GM21786 (cell line): ENCODE results near the gene TMEFF1.

Source experiments
- ATAC-seq: cut with Tn5 transposase; IDR thresholded peaks from one replicate; pipeline ENCODE4 v1.9.1; 2021; ENCODE audit not compliant: unreplicated experiment

The TMEFF1 gene

DNA sequence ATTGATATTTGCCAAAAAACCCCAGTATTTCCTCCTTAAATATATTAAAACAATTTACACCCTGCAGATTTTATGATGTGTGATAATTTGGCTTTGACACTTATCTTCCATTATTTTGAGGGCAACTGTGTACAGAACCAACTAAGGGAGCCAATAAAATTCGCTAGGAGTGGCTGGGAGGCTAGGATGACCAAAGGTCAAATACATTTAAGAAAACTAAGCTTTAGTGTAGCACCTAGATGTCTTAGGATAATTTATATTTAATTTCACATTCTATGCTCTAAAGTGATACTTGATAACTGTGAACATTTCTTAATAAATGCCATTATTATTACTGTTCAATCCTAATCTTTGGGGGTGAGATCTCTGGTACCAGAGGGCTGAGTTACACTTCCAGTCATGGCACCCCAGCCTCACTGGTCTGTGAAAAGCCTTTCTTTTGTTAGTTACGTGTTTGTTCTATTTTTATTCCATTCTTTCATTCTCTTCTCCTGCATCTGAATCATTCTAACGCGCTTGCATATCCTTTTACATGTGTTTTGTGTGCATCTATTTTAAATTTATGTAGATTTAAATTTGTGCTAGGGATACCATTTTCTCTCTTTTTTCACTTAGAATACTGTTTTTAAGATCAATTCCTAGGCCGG is 26.9 kb upstream of the TMEFF1 start:
- ATAC-seq: no peak

DNA sequence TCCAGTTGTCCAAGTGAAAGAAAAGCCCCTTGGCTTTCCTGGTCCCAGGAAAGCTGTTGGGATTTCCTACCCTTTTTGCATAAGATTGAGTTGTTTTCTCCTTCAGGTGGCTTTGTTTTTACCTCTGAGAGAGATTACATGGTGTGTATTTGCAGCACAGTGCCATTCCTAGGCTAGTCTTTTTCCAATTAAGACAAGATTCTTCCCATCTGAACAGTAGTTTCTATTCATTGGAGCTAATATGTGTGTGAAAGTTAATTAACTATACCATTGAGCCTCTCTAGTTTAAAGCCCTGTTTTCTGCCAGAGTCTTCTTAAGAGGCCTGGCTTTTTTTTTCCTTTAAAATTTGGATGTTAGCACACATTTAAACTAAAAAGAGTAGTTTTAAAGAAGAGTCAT is 25.9 kb upstream of the TMEFF1 start:
- no peak for ATAC-seq

DNA sequence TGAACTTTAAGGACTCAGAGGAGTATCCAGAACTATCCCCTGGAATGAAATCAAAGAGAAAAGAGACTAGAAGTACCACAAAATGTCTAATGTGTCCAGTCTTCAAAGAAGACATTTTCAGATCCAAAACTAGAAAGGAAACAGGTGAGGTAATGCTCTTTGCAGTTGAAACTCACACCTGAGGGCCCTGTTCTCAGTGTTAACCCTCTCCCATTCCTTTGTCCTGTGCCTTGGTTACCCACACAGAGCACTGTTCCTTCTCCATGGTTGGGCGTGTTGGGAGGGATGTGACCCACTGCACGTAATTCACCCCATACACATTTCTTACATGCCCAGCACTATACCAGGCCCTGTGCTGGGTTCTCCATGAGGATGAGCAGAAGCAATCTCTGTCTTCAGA is 24.7 kb upstream of the TMEFF1 start:
- no peak for ATAC-seq

DNA sequence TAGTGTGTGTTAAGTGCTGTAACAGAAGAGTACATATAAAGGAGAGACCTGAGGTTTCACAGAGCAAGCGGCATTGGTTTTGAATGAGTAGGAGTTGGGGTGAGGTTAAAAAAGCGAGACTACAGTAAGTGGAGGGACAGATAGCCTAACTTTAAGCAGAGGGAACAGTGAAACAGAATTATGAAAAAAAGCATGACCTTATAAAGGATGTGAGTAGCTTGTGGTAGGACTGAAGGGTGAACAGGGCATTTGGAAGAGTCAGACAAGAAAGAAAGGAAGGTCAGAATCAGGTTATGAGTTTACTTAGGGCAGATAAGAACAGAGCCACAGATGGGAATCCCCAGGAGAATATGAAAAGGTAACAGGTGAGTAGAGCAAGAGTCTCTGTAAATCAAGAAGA is 23.5 kb upstream of the TMEFF1 start:
- ATAC-seq: peak; percentile 47

DNA sequence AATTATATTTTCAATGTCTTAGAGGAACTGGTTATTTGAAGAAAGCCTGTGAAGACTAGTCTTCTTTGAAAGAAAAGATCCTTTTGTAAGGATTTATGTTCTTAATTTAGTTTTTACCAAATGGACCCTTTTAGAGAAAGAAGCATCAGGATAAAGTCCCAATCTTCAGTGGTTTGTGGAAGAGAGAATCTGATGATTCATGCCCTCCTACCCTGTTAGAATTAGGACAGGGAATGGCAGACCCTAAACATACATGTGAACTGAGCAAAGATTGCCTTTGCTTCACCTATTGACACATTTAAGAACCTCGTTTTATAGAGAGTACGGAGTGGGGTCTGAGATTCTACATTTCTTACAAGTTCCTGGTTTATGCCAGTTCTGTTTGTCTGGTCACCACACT is 20.1 kb upstream of the TMEFF1 start:
- no peak for ATAC-seq

DNA sequence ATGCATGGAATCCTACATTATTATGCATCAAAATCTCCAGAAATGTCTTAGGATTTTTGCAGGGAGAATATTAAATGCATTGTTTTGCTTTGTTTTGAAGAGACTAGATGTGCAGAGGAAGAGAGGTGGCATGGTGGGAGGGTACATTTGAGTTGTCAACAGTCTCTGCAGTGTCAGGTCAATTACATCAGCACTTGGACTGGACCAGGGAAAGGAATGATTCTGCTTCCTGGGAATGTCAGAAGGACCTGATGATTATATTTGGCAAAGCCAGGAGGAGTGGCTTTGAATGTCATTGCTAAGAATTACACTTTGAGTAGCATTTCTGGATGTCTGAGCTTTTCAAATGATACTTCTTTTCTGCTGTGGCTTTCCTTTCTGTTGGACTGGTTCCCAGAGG is 17.5 kb upstream of the TMEFF1 start:
- no peak for ATAC-seq

DNA sequence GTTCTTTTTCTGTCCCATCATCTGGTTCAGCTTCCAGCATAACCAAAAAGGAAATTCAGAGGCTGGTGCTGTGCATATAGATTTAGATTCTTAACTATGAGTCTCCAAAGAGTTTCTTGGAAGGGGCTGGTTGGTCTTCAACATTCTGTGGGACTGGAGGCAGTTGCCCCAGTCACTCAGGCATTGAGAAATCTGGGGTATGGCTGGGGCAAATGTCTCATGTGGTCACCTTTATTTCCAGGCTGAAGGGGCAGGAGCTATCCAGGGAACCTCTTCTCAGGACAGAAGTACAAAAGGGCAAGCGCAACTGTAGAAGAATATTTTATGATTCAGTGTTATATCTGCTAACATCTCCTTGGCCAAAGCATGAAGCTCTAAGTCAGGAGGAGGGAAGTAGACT is 15.4 kb upstream of the TMEFF1 start:
- ATAC-seq: no peak

DNA sequence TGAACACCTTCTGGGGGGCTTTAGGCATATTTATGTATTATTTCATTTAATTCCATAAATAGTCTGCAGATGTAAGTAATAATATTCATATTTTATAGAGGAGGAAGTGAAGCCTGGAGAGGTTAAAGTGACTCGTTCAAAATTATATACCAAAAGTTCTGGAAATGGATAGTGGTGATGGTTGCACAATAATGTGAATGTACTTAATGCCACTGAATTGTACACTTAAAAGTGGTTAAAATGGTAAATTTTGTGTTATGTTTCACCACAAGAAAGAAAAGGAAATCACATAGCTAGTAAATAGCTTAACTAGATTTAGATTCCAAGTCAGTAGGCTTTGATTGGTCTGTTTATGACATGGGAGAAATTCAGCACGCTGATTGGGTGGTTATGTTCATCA is 13.0 kb upstream of the TMEFF1 start:
- no peak for ATAC-seq

DNA sequence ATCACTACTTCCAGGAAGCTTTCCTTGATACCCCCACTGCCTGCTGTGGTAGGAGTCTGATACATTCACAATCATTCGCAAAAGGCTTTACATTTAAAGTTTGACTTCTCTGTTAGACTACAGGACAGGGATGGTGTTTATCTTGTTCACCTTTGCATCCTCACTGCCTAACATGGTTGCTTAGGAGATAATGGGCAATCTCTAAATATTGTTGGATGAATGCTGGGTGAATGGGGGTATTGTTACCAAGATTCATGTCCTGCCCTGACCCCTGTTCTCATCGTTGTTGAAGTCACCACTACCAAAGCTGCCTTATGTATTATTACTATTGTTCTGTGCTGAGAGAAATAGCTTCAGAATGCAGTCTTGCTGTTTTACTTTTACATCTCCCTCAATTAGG is 7.7 kb upstream of the TMEFF1 start:
- no peak for ATAC-seq

DNA sequence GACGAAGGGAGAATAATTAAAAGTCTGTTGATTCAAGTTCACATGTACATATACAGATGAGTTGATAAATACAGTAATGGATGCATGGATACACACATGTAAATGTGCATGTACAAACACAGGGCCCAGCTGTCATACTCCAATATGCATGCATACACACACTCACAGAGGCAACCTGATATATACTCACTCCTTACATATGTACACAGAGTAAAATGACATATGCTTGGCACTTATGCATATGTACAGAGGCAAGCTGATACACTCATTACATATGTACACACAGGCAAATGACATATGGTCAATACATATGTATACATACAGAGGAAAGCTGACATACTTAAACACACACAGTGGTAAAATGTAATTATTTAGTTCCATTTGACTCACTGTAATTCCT is 7.2 kb upstream of the TMEFF1 start:
- ATAC-seq: no peak

DNA sequence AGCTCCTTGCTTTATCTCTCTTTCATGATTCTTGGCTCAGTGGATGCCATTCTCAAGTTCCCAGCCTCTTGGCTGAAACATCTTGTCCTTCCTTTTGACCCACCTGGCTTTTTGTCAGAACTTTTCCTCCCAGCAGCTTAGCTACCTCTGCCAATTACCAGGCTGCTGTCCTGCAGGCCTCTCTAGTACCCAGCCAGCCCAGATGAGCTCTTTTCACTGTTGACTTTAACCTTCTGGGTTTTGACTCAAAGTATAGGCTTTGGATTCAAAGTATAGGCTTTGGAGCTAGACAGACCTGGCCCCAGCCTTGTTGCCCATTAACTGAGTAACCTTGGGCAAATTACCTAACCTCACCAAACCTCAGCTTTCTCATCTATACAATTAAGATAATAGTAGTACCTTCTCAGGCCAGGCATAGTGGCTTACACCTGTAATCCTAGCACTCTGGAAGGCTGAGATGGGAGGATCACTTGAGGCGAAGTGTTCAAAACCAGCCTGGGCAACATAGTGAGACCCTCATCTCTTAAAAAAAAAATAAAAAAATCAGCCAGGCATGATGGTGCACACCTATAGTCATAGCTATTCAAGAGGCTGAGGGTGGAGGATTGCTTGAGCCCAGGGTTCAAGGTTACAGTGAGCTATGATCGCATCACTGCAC is 6.6 kb upstream of the TMEFF1 start:
- ATAC-seq: no peak

DNA sequence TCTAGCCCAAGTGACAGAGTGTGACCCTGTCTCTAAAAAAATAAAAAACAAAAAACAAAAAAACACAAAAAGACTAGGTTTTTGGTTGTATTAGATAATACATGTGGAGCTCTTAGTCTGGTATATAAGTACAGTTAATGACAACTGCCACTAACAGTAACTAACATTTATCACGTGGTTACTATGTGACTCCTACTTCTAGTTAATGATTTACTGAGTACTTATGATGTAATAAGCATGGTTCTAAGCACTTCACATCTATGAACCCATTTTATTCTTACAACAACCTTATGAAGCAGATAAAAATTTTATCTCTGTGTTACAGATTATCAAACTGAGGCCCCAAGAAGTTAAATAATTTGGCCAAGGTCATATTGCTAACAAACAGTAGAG is 6.1 kb upstream of the TMEFF1 start:
- ATAC-seq: peak; percentile 56

DNA sequence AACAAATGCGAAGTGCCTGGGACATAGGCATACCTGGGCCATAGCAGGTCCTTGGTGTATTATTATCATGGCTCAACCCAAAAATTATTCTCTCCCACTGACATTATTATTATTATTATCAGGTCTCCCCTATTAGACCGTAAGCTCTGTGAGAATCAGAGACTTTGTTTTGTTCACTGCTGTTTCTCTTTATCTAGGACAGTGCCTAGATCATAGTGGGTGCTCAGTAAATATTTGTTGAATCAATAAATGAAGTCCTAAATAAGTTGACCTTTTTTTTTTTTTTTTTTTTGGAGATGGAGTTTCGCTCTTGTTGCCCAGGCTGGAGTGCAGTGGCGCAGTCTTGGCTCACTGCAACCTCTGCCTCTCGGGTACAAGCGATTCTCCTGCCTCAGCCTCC is 4.9 kb upstream of the TMEFF1 start:
- no peak for ATAC-seq

DNA sequence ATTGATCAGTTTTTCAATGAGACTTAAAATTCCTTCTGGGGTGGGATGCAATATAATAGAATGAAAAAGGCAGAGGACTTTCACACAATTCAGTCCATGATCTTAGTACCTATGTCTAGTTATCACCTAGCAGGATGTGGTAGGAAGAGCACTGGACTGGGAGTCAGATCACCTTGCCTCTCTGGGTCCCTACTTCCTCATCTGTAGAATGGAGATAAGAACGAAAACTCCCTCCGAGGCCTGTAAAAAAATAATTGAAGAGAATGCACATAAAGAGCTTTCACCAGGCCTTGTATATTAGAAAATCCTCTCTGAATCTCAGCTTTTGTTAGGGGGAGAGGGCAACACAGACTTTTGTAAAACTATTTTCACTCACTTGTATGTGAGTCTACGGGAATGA is 681 bp upstream of the TMEFF1 start:
- no peak for ATAC-seq

DNA sequence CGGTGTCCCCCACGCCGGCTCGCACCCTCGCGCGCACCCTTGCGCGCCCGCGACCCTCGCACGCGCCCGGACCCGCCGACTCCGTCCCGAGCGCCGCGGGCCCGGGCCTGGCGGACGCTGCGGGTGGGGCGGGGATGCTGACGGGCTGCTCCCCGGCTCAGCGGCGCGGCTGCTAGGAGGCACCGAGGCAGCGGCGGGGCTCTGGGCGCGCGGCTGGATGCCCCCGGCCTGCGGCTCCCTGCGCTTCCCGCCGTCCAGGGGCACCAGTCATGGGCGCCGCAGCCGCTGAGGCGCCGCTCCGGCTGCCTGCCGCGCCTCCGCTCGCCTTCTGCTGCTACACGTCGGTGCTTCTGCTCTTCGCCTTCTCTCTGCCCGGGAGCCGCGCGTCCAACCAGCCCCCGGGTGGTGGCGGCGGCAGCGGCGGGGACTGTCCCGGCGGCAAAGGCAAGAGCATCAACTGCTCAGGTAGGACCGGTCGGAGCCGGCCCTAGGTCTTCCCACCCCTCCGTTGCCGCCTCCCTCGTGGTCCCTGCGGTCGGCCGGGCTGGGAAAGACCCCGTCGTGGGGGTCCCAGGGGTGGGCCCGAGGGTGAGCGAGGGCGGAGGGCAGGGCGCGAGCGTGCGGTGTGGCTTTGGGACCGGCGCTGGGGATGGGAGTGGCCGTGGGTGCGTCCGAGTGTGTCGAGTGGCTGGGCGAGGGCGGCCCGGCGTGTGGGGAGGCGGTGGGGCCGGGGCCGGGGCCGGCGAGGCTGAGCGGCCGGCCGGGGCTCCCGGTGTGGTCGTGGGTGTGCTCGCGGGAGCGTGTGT is 530 bp downstream of the TMEFF1 start:
- ATAC-seq: peak; percentile 56

DNA sequence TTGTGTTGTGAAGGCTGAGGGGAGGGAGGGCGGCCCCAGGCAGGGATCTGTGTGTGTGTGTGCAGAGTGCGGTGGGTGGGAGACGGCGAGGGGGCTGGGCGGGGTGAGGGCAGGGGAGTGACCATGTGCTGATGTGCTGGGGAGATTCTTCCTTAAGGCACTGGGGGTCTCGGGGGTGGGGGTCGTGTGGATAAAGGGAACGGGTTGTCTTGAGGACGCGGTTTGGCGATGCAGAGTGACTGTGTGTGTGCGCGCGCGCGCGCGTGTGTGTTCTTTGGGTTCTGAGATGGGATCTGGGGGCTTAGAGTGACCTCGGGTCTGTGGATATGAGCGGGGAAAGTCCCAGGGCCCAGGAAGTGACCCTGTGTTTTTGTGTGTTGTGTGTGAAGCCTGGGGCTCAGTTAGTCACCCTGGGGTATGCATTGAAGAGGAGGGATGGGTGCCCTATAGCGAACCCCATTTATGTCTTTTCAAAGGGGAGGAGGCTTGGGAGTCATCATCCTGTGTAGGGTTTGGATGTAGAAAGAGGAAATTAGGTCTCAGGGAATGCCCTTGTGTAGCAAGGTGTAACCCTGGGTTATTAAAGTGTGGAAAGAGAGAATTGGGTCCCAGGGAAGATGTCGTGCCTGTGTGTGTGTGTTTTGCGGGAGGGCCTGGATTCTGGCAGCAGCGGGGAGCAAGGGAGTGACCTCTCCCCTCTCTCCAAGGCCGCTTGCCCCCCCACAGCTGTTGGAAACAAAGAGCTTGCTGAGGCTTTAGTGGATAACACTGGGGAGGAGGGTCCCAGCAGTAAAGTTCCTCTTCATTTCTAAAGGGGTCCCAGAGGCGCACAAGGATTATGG is 1.4 kb downstream of the TMEFF1 start:
- no peak for ATAC-seq

DNA sequence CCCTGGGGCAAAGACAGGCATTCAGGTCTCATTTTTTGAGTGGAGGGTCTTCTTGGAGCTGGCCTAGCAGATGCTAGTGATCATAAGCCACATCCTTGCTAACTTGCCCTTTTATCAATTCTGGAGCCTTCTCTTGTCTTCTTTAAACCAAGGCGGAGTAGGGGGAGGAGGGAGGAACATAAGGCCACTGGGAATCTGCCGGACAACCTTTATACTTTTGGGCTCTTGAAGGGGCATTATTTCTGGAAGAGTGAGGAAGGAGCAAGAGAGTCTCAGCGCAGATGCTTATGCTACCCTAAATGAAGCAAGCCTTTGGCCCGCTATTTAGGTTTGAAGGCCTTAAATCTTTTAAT is 2.0 kb downstream of the TMEFF1 start:
- no peak for ATAC-seq

DNA sequence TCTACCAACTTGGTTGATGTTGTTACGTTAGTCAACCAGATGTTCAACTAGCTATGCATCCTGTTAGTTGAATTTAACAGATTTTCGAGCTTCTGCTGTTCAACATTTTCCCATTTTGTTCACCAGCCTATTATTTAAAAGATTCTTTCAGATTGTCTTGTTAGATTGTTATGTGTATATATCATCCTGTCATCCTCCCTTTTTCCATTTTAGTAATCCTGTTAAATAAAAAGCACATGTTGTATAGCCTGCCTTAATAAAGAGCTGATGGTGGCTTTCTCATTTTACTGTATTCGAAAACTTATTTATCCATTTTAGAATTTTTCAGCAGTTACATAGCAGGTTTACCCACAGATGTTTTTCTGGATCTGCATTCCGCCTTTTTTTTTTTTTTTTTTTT is 4.3 kb downstream of the TMEFF1 start:
- no peak for ATAC-seq

DNA sequence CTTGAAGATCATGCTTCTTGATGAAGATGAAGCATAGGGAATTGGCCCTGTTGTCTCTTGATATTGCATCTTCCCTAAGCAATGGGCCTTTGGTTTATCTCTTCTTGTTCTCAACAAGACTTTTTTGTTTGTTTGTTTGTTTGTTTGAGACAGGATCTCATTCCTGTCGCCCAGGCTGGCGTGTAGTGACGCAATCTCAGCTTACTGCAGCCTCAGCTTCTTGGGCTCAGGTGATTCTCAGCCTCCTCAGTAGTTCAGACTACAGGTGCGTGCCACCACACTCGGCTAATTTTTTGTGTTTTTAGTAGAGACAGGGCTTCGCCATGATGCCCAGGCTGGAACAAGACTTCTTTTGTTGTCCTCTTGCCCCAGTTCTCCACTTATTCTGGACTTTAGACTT is 5.2 kb downstream of the TMEFF1 start:
- no peak for ATAC-seq

DNA sequence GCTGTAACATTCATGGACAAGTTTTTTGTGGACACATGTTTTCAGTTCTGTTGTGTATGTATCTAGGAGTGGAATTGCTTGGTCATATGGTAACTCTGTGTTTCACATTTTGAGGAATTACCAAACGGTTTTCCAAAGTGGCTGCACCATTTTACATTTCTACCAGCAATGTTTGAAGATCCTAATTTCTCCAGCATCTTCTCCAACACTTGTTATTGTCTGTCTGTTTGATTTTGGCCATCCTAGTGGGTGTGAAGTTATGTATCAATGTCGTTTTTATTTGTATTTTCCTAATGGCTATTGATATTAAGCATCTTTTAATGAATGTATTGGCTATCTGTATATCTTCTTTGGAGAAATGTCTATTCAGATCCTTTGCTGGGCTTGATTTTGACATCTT is 6.9 kb downstream of the TMEFF1 start:
- no peak for ATAC-seq

DNA sequence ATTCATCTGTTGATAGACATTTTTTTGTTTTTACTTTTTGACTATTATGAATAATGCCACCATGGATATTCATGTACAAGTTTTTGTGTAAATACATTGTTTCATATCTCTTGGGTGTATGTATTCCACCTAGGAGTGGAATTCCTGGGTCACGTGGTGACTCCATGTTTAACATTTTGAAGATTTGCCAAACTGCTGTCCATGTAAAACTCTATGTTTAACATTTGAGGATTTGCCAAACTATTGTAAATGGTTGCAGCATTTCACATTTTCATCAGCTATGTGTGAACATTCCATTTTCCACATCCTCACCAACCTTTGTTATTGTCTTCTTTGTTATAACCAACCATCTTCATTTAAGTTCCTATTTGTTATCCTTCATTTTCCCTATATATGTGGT is 12.2 kb downstream of the TMEFF1 start:
- ATAC-seq: no peak
